ENCODE results near the gene ETS1. TPM values are rescaled to one million over a fixed set of nuclear protein-coding genes. Genes with fewer than 3 reads are reported as not detected.

ETS1 gene
- total RNA-seq, 1 donor from 2014 or later = 62.7 TPM

DNA sequence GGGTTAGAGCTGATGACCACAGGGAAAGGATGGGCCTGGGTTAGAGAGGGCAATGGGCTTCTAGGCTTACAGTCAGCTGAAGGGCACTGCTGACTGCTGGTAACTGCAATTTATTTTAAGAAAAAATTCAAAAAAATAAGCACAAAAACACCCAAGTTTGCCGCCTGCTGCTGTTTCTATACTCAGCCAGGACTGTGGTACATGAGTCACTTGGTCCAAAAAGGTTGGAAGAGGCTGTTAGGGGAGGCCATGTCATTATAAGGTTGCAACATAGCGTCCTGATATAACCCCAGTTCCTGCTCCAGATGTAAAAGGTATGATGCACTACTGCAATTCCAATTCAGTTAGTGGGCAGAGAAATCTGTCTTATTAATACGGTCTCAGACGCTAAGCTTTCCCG, 98.9 kb downstream of the ETS1 start:
- TF ChIP-seq, protein P1, sequence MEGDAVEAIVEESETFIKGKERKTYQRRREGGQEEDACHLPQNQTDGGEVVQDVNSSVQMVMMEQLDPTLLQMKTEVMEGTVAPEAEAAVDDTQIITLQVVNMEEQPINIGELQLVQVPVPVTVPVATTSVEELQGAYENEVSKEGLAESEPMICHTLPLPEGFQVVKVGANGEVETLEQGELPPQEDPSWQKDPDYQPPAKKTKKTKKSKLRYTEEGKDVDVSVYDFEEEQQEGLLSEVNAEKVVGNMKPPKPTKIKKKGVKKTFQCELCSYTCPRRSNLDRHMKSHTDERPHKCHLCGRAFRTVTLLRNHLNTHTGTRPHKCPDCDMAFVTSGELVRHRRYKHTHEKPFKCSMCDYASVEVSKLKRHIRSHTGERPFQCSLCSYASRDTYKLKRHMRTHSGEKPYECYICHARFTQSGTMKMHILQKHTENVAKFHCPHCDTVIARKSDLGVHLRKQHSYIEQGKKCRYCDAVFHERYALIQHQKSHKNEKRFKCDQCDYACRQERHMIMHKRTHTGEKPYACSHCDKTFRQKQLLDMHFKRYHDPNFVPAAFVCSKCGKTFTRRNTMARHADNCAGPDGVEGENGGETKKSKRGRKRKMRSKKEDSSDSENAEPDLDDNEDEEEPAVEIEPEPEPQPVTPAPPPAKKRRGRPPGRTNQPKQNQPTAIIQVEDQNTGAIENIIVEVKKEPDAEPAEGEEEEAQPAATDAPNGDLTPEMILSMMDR (IDR thresholded peaks at IDR 0.05; ENCODE audit: insufficient read depth, low read length, severe bottlenecking) = no peak
- Histone ChIP-seq H3K4me3 (ENCODE audit: low read depth, low read length) (no peak overlapping the region), H3K36me3 (ENCODE audit: control insufficient read depth, insufficient read depth, low read length) (peaks cover 15% of the 10 kb centered on the region), H3K27me3 (ENCODE audit: control insufficient read depth, insufficient read depth, low read length) (no peaks in the 10 kb centered on the region)
- no peak for FAIRE-seq
- peak; percentile 89 for DNase-seq (ENCODE audit: low read depth)

DNA sequence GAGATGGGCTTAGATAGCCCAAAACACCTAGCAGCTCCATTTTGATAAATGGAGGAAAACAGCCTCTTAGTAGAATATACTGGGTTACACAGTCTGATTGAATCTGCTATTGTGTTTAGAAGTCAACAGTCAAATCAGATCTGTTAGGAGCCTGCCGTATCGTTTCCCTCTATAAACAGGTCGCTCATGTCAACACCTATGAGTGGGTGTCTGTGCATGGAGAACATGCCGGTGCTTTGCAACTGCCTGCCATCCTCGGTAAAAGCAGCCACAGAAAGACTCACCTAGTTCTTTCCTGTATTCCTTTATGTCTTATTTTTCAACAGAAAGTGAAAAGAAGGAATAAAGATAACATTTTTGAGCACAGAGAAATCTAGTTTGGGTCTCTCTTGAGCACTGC, 99.4 kb downstream of the ETS1 start:
- Histone ChIP-seq H3K36me3 (ENCODE audit: control insufficient read depth, insufficient read depth, low read length) (peaks cover 16% of the 10 kb centered on the region), H3K27me3 (ENCODE audit: control insufficient read depth, insufficient read depth, low read length) (no peaks in the 10 kb centered on the region), H3K4me3 (ENCODE audit: low read depth, low read length) (no peak overlapping the region)
- no peak for DNase-seq (ENCODE audit: low read depth)
- no peak for FAIRE-seq
- TF ChIP-seq, protein P1 (IDR thresholded peaks at IDR 0.05; ENCODE audit: insufficient read depth, low read length, severe bottlenecking) = no peak

DNA sequence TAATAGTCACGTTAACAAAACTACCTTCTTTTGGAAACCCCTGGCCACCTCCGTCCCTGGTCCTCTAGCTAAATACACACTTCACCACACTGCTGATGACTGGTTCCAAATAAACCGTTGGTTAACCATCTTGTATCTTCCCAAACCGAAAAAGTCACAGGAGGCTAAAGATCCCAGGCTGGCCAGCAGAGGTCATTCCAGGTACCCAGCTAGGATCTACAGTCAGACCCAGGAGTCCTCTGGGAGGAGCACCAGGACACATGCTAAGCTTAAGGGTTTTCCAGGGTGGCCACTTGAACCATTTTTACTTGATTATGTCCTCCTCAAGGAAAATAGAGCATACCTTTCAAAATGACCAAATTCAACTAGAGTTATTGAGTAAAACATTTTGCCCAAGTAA, 103.2 kb downstream of the ETS1 start:
- no peak for FAIRE-seq
- H3K36me3 ChIP-seq (ENCODE audit: control insufficient read depth, insufficient read depth, low read length) = peaks cover 19% of the 10 kb centered on the region

DNA sequence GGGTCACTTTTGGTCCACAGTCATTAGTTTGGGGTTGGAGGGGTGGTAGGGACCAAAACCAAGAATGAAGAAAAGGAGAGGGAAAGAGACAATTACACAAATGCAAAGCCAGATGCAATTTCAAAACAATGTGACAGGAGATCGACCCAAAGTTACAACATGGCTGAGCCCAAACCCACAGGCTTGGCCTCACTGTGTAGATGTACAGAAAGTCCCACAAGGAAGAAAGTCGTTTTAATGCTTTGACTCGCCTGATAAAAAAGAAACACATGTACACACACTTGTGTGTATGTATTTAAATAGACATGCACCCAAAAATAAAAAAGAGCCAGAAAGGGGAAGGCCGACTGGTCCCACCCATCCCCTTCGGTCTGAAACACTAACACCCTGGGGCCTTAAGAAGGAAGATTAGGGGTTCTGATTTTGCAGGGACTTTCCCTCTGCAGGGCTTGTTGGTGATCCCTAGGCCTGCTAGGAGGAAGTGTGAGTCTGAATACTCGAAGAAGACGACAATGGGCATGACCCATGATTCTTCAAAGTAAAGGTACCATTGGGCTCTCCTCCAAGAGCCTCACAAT, 104.1 kb downstream of the ETS1 start:
- TF ChIP-seq, protein P1 (IDR thresholded peaks at IDR 0.05; ENCODE audit: insufficient read depth, low read length, severe bottlenecking) = no peak
- FAIRE-seq (no peak), DNase-seq (ENCODE audit: low read depth) (no peak)
- Histone ChIP-seq H3K27me3 (ENCODE audit: control insufficient read depth, insufficient read depth, low read length) (no peaks in the 10 kb centered on the region), H3K4me3 (ENCODE audit: low read depth, low read length) (no peak overlapping the region), H3K36me3 (ENCODE audit: control insufficient read depth, insufficient read depth, low read length) (peaks cover 18% of the 10 kb centered on the region)

More for the DNA sequence above, 103.2 kb downstream of the ETS1 start:
- Histone ChIP-seq H3K4me3 (ENCODE audit: low read depth, low read length) (no peak overlapping the region), H3K27me3 (ENCODE audit: control insufficient read depth, insufficient read depth, low read length) (no peaks in the 10 kb centered on the region)
- DNase-seq (ENCODE audit: low read depth) = no peak
- TF ChIP-seq, protein P1 (IDR thresholded peaks at IDR 0.05; ENCODE audit: insufficient read depth, low read length, severe bottlenecking) = peak; percentile 13

DNA sequence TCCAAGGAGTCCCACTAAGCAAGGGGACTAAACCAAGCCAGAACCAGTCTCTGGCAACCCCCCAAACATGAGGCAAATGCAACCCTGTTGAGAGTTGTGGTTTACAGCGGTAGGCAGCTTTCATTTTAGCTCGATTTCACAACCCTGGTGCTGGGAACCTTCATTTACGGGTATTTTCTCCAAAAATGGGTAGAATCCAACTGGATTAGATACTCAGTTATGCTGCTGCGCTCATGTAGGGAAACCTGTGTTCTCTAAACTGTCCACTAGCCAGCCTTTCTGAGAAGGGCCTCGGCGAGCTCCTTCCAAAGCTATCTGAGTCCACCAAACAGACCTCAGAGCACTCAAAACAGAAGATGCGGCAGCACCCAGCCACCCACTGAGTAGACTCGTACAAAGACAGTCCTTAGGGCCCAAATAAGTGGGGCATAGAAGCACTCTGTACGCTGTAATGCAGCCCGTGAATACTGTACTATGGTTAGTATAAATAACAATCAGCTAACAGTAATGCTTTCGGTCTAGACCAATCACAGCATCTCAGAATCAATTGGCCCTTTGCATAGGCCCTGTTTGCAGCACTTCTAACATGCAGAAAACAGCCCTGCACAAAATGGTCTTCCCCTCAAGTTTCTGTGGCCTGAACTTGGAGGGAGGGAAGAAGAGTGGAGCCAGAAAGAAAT, 104.7 kb downstream of the ETS1 start:
- DNase-seq (ENCODE audit: low read depth) = no peak
- H3K36me3 ChIP-seq (ENCODE audit: control insufficient read depth, insufficient read depth, low read length) = peaks cover 18% of the 10 kb centered on the region
- FAIRE-seq = no peak
- H3K27me3 ChIP-seq (ENCODE audit: control insufficient read depth, insufficient read depth, low read length) = no peaks in the 10 kb centered on the region
- TF ChIP-seq, protein P1 (IDR thresholded peaks at IDR 0.05; ENCODE audit: insufficient read depth, low read length, severe bottlenecking) = no peak
- H3K4me3 ChIP-seq (ENCODE audit: low read depth, low read length) = no peak overlapping the region

Measured in bronchial epithelial cell (primary cell).